Panc1 (cell line): ENCODE data around the gene XKR8. TPM values are rescaled to one million over a fixed set of nuclear protein-coding genes. Genes with fewer than 3 reads are reported as not detected.
"Not testable (repeated sequence)": the region's sequence is repeated elsewhere in the genome, so short reads cannot be mapped to it uniquely, and the experiment has no call there.

Source experiments
- ATAC-seq: fragments of 200-7000 bp; cut with Tn5 transposase; 2 replicates; pipeline ENCODE4 v1.9.1; 2020; ENCODE audit warnings: mild to moderate bottlenecking, moderate library complexity
- BruUV-seq: library from RNA; stranded (reverse); fragments of 400-500 nt; replicated peaks from 2 replicates; lab custom pipeline; 2021; lab: Mats Ljungman, UMichigan
- CTCF ChIA-PET: fragments of 300-600 bp; sonication (Branson Sonifier 250); formaldehyde crosslinking; loops from one replicate; lab custom pipeline; 2022; ENCODE audit warnings: antibody characterized with exemption; lab: Charles Lee
- POLR2A ChIA-PET: fragments of 300-600 bp; sonication (Branson Sonifier 250); formaldehyde crosslinking; loops from one replicate; lab custom pipeline; 2022; ENCODE audit warnings: antibody characterized with exemption; lab: Charles Lee
- DNase-seq: peaks from one replicate; pipeline ENCODE4 v3.0.0-alpha.2; 2010; ENCODE audit warnings: low read depth, low spot score
- H3K27ac ChIP-seq: 2 replicates; pipeline ENCODE4 v1.5.1; 2011; ENCODE audit warnings: mild to moderate bottlenecking, low read length, inconsistent platforms
- H3K27me3 ChIP-seq: fragments of 200-500 bp; sonication (Bioruptor generic); 2 replicates; pipeline ENCODE4 v1.6.0; 2014; ENCODE audit warnings: low read length, inconsistent platforms; ENCODE audit not compliant: control insufficient read depth, insufficient read depth
- H3K36me3 ChIP-seq: fragments of 200-500 bp; sonication (Bioruptor generic); 2 replicates; pipeline ENCODE4 v1.5.1; 2014; ENCODE audit warnings: inconsistent platforms, mild to moderate bottlenecking, low read length, moderate library complexity; ENCODE audit not compliant: control insufficient read depth, insufficient read depth
- H3K4me1 ChIP-seq: 2 replicates; pipeline ENCODE4 v1.5.1; 2011; ENCODE audit warnings: inconsistent platforms, mild to moderate bottlenecking, low read length, moderate library complexity; ENCODE audit not compliant: control insufficient read depth, insufficient read depth
- H3K4me3 ChIP-seq, 2 experiments: 2 replicates each; pipeline ENCODE4 v1.5.1; 2011 to 2012; ENCODE audit warnings: low read depth in 2 of 2, low read length in 2 of 2, mild to moderate bottlenecking in 2 of 2, inconsistent platforms in 1 of 2, moderate library complexity in 1 of 2
- H3K9me3 ChIP-seq: fragments of 200-500 bp; sonication (Bioruptor generic); 2 replicates; pipeline ENCODE4 v1.5.1; 2014; ENCODE audit warnings: low read depth, mild to moderate bottlenecking, inconsistent platforms, low read length, moderate library complexity; ENCODE audit not compliant: control insufficient read depth, insufficient read depth
- CTCF ChIP-seq: fragments of 450-650 bp; IDR thresholded peaks from 2 replicates; pipeline ENCODE4 v1.5.1; 2017; ENCODE audit warnings: mild to moderate bottlenecking
- POLR2AphosphoS5 ChIP-seq: IDR thresholded peaks from 2 replicates; pipeline ENCODE4 v1.6.1; 2012; ENCODE audit warnings: mild to moderate bottlenecking, low read depth, low read length, moderate library complexity
- REST ChIP-seq, 2 experiments: IDR thresholded peaks; 2 replicates each; pipeline ENCODE4 v1.6.1; 2011 to 2012; ENCODE audit warnings: low read depth in 2 of 2, control low read depth in 1 of 2, low read length in 1 of 2, mild to moderate bottlenecking in 1 of 2, moderate library complexity in 1 of 2; ENCODE audit not compliant: insufficient read depth in 1 of 2
- SIN3A ChIP-seq: IDR thresholded peaks from 2 replicates; pipeline ENCODE4 v1.6.1; 2012; ENCODE audit warnings: low read depth, mild to moderate bottlenecking, low read length, moderate library complexity, borderline replicate concordance; ENCODE audit not compliant: insufficient read depth
- TCF7L2 ChIP-seq: IDR thresholded peaks from 2 replicates; pipeline ENCODE4 v1.6.1; 2011; ENCODE audit warnings: mild to moderate bottlenecking, low read depth, low read length, inconsistent platforms
- in situ Hi-C: cut with HindIII; loops from 2 replicates; pipeline ENCODE4 v1.10.0; 2016; ENCODE audit warnings: low sequenced_read_pairs, low pct_unique_long_range_greater_than_20kb
- intact Hi-C: fragments of 100-400 bp; cut with micrococcal nuclease; formaldehyde crosslinking; loops from one replicate; pipeline ENCODE4 v1.10.0; 2022; ENCODE audit not compliant: unreplicated experiment
- total RNA-seq: library from RNA; stranded (reverse); gene quantifications from one replicate; pipeline ENCODE4 v1.2.1, GENCODE V29; 2021; ENCODE audit not compliant: unreplicated experiment

The XKR8 gene
- total RNA-seq, 1 experiment from 2014 or later, result 10.6 TPM

DNA sequence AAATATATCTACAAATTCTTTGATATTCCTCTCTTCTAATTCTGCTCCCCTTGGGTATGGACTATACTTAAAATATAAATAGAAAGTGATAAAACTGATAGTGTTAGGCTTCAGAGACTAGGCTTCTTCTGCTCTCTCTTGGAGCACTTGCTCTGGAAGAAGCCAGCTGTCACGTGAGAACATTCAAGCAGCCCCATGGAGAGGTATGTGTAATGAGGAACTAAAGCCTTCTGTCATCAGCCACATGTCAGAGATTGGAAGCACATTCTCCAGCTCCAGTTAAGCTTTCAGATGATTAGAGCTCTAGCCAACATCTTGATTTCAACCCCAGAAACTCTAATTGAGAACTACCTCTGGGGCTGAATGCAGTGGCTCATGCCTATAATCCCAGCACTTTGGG lies 34.3 kb downstream of the XKR8 start:
- BruUV-seq, result no TSS peak
- no peak overlapping the region for H3K27ac ChIP-seq
- in situ Hi-C loops (no loop called here), intact Hi-C loops (no loop called here)
- no peak for TF ChIP-seq TCF7L2
- TF ChIP-seq POLR2AphosphoS5, result no peak
- no peak for TF ChIP-seq CTCF
- TF ChIP-seq SIN3A, result no peak
- no peak for TF ChIP-seq REST (IDR thresholded peaks at IDR 0.05; ENCODE audit: insufficient read depth in 1 of 2, low read depth in 2 of 2, low read length in 1 of 2)
- H3K4me3 ChIP-seq, result no peak overlapping the region
- peaks cover 14% of the 10 kb centered on the region for H3K36me3 ChIP-seq
- no peaks in the 10 kb centered on the region for H3K9me3 ChIP-seq
- POLR2A ChIA-PET, result no interaction called here
- CTCF ChIA-PET, result no interaction called here
- DNase-seq (no peak), ATAC-seq (no peak)
- H3K27me3 ChIP-seq, result no peaks in the 10 kb centered on the region
- H3K4me1 ChIP-seq, result no peaks in the 10 kb centered on the region

DNA sequence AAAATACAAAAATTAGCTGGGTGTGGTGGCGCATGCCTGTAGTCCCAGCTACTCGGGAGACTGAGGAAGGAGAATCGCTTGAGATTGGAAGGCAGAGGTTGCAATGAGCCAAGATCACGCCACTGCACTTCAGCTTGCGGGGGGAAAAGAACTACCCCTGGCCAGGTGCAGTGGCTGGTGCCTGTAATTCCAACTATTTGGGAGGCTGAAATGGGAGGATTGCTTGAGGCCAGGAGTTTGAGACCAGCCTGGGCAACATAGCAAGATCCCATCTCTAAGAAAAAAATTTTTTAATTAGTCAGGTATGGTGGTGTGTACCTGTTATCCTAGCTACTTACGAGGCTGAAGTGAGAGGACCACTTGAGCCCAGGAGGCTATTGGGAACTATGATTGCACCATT lies 34.8 kb downstream of the XKR8 start:
- POLR2A ChIA-PET, result interaction anchor here (0.6 kb wide), 1 partner anchor 350 kb away, joined by 12 read pairs; no protein-coding TSS in a partner anchor
- in situ Hi-C loops, result not testable (repeated sequence)

GRCh38 chr1:27999055-27999454 lies 39.3 kb downstream of the XKR8 start:
- H3K27ac ChIP-seq, result no peak overlapping the region
- H3K27me3 ChIP-seq, result no peaks in the 10 kb centered on the region
- TF ChIP-seq TCF7L2, result no peak
- no peak for TF ChIP-seq POLR2AphosphoS5
- no peak for TF ChIP-seq CTCF
- TF ChIP-seq SIN3A, result no peak
- no peak for TF ChIP-seq REST (IDR thresholded peaks at IDR 0.05; ENCODE audit: insufficient read depth in 1 of 2, low read depth in 2 of 2, low read length in 1 of 2)
- DNase-seq (no peak), ATAC-seq (no peak)
- in situ Hi-C loops (no loop called here), intact Hi-C loops (no loop called here)
- H3K36me3 ChIP-seq, result peaks cover 9% of the 10 kb centered on the region; the same call in 1 of the 2 replicates
- no peaks in the 10 kb centered on the region for H3K4me1 ChIP-seq
- CTCF ChIA-PET, result no interaction called here
- no peak overlapping the region for H3K4me3 ChIP-seq
- H3K9me3 ChIP-seq, result no peaks in the 10 kb centered on the region
- no TSS peak for BruUV-seq
- POLR2A ChIA-PET, result interaction anchor here (0.6 kb wide), 1 partner anchor 54 kb away, joined by 3 read pairs; no protein-coding TSS in a partner anchor

More for the DNA sequence above, 34.8 kb downstream of the XKR8 start:
- H3K27me3 ChIP-seq, H3K9me3 ChIP-seq, H3K4me3 ChIP-seq, DNase-seq, ATAC-seq, BruUV-seq, H3K27ac ChIP-seq, H3K4me1 ChIP-seq, intact Hi-C loops, CTCF ChIA-PET: not testable (repeated sequence)
- H3K36me3 ChIP-seq, result peaks cover 15% of the 10 kb centered on the region; the same call in 1 of the 2 replicates
